GM19043 (cell line): ENCODE results near the gene USH2A.
"Not testable (repeated sequence)": the region's sequence is repeated elsewhere in the genome, so short reads cannot be mapped to it uniquely, and the experiment has no call there.

Experiments
- ATAC-seq: cut with Tn5 transposase; IDR thresholded peaks from one replicate; pipeline ENCODE4 v1.9.1; 2021; ENCODE audit warnings: low read depth; ENCODE audit not compliant: unreplicated experiment

Gene USH2A

DNA sequence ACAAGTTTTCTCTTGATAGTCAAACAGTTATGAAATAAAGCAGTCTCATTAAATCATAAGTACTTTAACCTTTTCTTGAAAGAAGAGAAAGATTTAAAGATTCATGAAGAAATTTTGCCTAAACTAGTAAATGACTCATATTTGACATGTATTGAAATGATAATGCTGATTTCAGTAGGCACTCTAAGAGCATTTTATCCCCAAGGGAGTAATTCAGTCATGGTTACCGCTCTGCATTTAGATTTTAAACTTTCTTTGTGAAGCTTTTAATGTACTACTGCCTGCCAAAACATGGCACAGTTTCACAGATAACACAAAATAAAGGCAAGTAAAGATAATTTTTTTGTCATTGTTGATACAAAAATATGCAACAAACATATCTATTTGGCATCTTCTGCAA, 6.8 kb downstream of the USH2A start:
- no peak for ATAC-seq

DNA sequence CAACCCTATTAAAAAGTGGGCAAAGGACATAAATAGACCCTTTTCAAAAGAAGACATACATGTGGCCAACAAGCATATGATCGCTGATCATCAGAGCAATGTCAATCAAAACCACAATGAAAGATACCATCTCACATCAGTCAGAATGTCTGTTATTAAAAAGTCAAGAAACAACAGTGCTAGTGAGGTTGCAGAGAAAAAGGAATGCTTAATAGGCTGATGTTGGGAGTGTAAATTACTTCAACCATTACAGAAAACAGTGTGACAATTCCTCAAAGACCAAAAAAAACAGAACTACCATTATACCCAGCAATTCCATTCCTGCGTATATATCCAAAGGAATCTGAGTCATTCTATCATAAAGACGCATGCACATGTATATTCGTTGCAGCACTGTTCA, 13.2 kb downstream of the USH2A start:
- ATAC-seq: no peak

DNA sequence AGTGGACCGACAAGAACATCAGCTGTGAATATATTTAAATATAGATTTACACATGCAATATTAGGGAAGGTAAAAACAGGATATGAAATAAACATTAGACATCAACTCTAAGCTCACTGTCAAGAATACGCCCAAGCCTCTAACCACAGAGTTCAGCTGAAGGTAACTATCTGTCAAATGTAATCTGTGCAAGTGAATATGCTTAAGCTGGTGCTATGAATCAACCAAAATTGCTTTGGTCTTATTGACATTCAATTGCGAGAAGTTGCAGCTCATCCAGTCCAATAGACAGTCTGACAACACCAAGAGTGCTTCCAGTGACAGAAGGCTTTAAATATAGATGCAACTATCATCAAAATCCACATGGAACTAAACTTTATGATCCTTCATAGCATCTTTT, 32.3 kb downstream of the USH2A start:
- no peak for ATAC-seq

DNA sequence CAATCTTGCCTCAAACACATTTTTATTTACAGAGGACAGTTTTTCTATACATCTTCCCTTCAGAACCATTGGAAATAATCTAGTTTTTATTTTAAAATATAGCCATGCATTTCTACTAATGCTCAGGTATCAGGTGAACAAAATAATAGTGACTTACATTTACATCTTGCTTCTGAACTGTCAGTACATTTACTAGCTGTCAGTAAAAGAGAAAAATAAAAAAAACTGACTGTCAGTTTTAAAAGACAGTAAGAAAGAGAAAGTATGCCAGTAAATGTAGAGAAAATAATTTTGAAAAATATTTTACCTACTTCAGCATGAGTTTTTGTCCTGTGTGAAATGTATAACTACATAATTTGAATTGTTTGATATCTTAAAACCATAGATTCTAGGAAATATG, 33.5 kb downstream of the USH2A start:
- no peak for ATAC-seq

DNA sequence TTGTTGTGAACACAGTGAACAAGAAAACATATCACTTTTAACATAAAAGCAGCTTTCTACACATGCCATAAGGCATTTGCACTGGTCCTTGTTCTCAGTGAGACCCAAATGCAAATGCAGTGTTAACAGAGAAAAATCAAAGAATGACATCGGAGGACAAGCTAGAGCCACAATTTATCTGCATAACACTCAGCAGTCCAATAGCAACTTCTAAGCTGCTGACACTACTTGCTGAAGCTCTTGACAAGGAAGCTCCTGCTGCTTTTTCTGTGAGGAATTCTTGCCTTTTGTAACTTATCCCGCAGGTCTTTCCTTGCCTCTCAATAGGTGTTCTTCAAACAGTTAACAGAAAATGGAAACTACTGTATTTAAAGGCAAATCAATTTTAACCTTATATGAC, 34.7 kb downstream of the USH2A start:
- ATAC-seq: no peak

DNA sequence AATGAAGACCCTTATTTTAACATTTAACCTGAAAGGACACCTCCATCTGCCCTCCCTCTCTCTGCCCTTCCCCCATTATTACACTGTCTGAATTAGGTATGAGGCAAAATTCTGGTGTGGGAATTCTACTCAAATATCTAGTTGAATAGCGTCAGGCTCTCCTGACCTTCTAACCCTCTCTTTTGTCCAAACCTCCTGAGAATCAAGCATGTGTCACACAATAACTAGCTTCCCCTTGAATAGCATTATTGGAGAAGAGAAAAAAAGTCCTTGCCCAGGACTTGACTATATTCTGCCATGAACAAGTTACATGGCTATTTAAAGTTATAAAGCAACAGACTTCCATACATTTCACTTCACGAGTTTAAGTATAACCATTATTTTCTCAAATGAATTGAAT, 35.5 kb downstream of the USH2A start:
- ATAC-seq: no peak

DNA sequence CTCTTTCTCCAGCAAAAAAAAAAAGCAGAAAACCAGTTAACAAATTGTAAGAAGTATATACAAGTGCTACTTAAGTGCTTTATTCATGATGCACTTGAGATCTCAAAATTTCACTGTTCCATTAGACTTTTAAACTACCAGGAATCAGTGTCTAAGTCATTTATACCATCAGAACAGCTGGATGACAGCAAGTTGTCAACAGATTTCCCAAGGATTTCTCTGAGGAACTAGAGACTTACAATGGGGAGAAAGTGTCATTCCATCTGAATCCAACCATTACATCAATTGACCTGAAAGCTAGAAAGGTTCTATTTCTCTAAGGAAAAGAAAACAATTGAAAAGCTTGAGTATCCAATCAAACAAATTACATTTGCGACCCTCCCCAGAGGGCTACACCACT, 43.8 kb downstream of the USH2A start:
- no peak for ATAC-seq

DNA sequence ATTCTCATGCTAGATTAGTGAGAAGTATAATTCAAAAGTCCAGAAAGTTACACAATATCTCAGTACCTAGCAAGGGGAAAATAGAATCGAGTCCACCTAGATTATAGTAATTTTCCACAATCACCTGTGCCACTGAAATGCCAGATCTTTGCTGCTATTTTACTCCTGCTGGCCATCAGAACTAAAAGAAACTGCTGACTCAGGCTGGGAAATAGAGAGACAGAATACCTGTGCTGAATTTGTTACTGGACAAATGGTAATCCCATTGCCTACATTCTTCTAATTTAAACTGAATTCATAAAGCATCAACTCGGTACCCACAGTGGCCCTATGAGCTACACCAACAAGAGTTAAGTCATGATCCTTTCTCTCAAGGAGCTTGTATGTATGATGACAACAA, 55.0 kb downstream of the USH2A start:
- no peak for ATAC-seq

DNA sequence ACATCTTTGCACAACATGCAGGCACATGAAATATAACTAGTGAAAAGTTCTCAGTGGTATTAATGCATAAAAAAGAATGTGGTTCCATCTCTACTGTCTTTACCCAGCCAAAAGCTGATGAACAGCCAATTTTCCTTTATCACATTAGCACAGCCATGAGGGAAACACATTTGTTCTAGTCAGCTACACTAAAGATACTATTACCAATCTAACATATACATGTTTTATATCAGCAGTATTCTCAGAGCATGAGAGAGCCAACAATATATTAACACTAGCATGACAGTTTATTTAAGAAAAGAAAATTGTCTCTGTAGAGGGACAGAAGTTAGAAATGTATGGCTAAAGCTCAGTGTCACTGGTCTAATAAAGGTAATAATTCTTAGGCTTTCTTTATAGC, 56.3 kb downstream of the USH2A start:
- ATAC-seq: no peak

DNA sequence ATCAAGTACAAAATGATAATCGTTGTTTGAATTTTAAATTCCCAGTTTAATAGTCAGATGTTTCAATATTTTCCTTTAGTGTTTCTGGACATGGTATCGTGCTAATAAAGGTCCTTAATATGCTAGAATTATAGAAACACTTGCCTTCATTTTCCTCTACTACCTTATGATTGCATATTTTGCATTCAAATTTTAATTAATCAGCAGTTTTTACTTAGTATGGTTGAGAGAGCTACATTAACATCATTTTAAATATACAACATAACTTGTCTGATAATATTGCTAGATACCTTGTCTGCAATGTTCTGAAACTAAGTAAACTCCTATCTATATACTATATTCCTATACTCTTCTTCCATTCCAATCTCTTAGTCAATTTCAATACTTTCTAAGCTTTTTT, 66.3 kb downstream of the USH2A start:
- no peak for ATAC-seq

DNA sequence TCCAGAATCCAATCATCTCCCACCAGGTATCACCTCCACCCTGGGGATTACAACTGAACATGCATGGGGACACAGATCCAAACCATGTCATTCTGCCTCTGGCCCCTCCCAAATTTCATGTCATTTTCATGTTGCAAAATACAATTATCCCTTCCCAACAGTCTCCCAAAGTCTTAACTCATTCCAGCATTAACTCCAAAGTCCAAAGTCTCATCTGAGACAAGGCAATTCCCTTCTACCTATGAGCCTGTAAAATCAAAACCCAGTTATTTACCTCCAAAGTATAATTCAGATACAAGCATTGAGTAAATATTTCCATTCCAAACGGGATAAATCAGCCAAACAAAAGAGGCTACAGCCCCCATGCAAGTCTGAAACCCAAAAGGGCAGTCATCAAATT, 73.1 kb downstream of the USH2A start:
- no peak for ATAC-seq

DNA sequence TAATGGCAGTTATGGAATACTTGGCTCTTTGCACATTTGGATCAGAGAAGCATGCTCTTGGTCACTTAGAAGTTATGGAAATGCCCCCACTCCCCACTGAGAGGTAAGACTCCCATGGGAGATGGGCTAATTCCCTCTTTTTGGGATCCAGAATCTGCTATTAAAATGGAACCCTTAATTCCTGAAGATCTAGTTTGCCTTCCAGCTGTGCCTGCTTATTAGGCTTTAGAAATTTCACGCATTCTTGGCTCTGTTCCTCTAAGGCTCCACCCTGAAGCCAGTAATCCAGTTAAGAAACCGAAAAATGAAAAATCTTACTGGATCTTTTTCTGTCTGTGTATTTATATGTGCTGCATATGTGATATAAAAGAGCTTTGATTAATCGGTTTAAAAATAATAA, 76.7 kb downstream of the USH2A start:
- no peak for ATAC-seq

DNA sequence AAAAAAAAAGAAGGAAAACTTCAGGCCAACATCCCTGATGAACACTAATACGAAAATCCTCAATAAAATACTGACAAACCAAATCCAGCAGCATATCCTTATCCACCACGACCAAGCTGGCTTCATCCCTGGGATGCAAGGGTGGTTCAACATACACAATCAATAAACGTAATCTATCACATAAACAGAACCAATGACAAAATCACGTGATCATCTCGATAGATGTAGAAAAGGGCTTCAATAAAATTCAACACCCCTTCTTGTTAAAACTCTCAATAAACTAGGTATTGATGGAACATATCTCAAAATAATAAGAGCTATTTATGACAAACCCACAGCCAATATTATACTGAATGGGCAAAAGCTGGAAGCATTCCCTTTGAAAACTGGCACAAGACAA, 82.7 kb downstream of the USH2A start:
- ATAC-seq: not testable (repeated sequence)

DNA sequence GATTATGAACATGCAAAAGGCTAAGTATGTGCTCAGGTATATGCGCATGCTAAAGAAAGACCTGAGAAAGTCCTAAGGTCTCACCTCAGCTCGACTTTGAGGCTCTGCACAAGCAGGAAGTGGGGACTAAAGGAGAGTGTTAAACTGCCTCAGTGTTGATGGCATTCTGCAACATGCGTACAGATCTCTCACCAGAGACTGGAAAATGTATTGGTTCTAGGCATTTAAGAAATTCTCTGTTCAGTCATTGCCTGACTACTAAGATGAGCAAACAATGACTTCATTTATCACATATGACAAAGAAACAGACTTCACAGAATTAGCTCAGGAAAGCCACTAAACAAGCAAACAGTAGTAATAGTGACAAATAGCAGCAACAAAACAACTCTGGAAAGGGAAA, 90.8 kb downstream of the USH2A start:
- no peak for ATAC-seq

DNA sequence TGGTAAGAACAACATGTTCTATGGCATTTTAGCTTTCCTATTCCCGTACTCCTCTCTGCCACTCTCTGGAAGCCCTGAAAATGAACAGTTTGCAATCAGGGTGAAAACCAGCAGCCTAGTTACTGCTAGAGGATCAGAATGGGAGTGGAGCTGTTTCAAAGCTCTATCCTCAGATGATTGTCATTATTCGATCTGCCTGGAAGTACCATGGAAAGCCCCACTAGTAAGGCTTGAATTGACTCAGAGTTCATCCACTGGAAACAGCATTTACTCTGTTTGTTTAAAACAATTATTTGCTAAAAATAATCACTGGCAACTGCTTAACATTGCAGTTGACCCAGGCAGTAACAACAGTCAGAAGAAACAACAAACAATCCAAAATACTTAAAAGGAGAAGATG, 91.2 kb downstream of the USH2A start:
- no peak for ATAC-seq

DNA sequence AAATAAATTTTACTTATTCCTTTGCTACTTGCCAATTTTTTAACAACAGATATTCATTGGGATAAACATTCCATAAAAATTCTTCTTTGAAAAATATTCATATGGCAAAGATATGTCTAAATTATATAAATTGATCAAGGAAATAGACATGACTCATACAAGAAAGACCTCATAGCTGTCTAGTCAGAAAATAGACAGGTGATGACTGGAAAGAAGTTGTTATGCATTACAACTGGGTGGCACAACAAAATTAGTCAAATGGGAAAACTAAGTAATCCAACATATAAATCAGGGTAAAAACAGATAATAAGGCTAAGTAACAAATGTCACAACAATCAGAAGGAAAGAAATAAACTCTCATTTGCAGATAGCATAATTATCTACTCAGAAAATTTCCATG, 92.0 kb downstream of the USH2A start:
- no peak for ATAC-seq

DNA sequence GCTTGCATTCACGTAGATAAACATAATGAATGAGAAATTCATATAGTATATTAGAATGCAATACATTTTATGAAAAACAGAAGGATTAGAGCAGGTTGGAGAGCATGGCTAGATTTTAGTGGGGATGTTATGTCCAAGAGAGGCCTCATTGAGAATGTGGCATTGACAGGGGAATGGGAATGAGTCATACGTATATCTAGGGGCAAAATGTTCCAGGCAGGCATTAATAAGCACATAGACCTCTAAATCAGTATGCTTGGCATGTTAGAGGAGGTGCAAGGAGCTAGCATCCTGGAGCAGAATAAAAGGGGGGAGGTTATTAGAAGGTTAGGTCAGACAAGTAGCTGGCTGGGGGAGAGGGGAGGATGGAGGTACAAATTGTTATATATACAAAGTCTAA, 93.0 kb downstream of the USH2A start:
- no peak for ATAC-seq

DNA sequence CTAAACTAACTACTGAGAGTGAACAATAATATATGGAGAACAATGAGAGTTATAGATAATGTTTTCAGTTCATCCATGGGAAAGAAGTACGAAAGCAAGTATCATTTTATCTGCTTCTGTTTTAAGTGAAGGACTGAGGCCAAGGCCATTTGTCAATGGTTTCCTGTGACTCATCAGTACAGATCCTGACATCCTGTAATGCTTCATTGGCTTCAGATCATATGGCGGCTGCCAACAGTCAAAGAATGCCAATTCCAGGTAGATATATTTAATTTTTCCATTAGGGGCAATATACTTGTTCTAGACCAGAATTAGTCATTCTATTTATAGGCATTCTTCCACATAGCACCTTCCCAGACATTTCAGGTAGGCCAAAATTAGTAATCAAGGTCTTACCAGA, 97.3 kb downstream of the USH2A start:
- no peak for ATAC-seq

DNA sequence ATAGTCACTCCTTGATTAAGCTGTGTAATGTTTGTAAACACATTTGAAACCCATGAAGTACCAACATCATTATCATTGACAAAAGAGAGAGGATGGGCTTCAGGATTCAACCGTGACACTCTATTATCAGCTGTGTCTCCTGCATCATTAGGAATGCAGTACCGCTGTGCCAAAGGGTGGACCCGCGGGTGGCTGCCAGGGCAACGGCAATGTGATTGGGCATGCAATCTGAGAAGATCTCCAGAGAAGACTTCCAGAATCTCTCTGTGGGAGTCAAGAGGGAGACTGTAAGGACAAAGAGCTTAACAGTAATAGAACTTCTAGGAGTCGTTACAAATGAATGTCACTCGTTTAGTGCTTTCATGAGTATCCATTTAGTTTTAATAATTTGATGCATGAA, 97.9 kb downstream of the USH2A start:
- no peak for ATAC-seq

DNA sequence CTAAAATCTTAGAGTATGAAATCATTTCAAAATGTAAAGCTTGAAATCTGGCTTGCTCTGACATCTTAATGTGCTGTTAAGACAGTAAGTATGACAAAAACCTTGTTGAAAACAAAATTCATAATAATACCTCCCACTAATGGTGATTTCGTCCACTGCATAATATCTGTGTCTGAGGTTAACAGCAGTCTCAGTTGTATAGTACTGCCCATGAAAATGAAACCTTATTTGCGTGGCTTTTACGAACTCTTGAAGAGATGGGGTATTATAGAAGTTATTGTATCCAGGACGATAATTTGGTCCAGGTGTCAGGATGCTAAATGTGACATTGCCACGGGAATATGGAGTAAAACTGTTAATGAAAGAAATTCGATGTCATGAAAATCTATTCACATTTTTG, 99.9 kb downstream of the USH2A start:
- no peak for ATAC-seq

DNA sequence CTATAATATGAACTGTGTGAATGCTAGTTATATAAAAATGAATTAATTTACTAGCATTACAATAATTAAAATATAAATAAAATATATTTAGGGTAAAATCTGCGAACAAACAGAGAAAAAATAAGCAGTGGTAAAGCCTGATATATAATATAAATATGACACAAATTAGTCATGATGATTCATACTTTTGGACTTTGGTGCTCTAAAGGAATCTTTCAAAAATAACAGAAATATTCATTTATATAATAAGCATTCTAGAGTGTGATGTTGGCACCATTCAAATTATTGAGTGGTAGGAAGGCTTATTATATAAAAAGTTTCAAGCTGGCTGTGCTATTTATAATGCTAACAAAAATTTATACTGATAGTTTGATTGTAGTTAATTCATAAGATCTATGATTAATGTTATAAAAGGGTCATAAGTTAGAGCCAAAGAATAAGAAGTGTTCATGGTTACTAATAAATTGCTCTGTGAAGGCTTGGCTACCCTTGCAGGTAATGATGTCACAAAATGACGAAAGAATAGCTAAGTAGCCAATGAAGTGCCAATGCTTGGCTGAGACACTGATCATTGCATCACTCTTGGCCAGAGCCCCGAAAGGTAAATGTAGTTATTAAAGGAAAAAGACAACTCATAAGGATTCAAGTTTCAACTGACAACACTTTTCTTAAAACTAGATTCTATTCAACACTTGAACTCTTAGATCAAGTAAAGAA, 108.7 kb downstream of the USH2A start:
- ATAC-seq: no peak

DNA sequence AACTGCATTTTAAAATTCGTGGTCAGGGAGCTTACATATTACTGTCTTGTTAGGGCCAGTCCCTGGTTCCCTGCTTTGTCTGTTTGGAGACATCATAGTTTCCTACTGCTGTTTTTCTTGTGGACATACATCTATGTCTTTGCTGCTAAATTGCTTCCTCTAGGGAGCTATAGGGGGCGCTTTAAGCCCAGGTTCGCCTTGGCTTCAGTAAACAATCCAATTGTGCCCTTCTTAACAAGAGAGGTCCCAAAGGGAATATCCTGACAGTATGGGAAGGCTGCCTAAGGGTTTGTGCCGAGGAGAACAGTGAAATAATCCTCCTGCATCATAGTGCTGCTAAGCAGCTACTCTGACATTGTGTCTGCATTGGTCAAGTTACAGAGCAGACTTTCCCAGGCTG, 112.5 kb downstream of the USH2A start:
- ATAC-seq: no peak

DNA sequence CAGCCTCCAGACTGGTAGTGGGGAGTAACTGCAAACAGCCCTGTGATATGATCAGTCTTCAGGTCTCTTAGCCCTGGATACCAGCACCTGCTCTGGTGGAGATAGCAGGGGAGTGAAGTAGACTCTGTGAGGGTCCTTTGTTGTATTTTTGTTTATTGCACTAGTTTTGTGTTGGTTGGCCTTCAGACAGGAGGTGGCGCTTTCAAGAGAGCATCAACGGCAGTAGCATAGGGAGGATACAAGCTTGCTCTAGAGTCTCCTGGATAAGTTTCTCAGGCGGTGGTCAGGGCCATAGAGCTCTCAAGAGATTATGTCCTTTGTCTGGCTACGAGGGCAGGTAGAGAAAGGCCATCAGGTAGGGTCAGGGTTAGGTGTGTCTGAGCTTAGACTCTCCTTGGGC, 116.4 kb downstream of the USH2A start:
- no peak for ATAC-seq
